ENCODE data around the gene ADRA2B.

DNA sequence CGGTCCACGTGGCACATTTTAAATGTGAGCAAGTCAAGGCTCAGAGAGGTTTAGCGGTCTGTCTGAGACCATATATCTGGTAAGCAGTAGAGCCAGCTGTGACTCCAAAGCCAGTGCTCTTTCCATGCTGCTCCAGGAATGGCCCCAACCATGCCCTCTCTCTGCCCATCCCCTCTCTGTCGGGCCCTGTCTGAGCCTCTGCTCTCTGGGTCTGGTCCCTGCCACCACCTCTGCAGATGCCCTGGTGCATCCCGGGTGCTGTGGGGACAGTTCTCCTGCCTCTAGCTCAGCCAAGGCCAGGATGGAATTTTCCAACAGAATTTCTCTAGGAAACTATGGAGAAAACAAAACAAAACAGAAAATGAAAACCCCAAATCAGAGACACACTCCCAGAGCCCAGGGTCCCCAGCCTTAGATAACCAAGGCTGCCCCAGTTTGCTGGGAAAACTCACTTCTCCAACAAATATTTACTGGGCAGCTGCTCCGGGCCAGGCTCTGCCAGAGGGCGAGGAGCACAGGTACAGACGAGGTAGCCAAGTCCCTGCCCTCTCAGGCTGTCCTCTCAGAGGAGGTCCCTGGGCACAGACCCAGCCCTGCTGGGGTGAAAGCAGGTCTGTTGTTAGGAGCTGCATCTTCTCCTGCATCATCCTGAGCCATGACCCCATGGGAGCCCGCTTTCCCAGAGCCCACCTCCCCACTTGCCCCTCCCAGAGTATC is 9.2 kb downstream of the ADRA2B start:
- TF ChIP-seq, protein P1, sequence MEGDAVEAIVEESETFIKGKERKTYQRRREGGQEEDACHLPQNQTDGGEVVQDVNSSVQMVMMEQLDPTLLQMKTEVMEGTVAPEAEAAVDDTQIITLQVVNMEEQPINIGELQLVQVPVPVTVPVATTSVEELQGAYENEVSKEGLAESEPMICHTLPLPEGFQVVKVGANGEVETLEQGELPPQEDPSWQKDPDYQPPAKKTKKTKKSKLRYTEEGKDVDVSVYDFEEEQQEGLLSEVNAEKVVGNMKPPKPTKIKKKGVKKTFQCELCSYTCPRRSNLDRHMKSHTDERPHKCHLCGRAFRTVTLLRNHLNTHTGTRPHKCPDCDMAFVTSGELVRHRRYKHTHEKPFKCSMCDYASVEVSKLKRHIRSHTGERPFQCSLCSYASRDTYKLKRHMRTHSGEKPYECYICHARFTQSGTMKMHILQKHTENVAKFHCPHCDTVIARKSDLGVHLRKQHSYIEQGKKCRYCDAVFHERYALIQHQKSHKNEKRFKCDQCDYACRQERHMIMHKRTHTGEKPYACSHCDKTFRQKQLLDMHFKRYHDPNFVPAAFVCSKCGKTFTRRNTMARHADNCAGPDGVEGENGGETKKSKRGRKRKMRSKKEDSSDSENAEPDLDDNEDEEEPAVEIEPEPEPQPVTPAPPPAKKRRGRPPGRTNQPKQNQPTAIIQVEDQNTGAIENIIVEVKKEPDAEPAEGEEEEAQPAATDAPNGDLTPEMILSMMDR (IDR thresholded peaks at IDR 0.05) = no peak
- TF ChIP-seq ZFX (IDR thresholded peaks at IDR 0.05; ENCODE audit: borderline replicate concordance) = no peak
